Trophoblast cell (in vitro differentiated cells and primary cell): ENCODE results near the gene IGSF1.

Source experiments
- DNase-seq, 2 donors: peaks; one replicate each; pipeline ENCODE4 v3.0.0-alpha.2; 2016
- H2AFZ ChIP-seq: 2 replicates; pipeline ENCODE4 v1.6.1; 2013; ENCODE audit warnings: low read length, moderate library complexity, mild to moderate bottlenecking; ENCODE audit not compliant: insufficient read depth, poor library complexity
- H2AK5ac ChIP-seq: 2 replicates; pipeline ENCODE4 v1.6.1; 2013; ENCODE audit warnings: mild to moderate bottlenecking, low read length
- H2BK120ac ChIP-seq: 2 replicates; pipeline ENCODE4 v1.6.1; 2013; ENCODE audit warnings: low read length, mild to moderate bottlenecking, moderate library complexity; ENCODE audit not compliant: insufficient read depth, poor library complexity
- H2BK12ac ChIP-seq: 2 replicates; pipeline ENCODE4 v1.6.1; 2013; ENCODE audit warnings: mild to moderate bottlenecking, low read length, moderate library complexity
- H2BK5ac ChIP-seq: 2 replicates; pipeline ENCODE4 v1.6.1; 2013; ENCODE audit warnings: low read length, low read depth, moderate library complexity, mild to moderate bottlenecking; ENCODE audit not compliant: poor library complexity
- H3K14ac ChIP-seq: 2 replicates; pipeline ENCODE4 v1.6.1; 2013; ENCODE audit warnings: mild to moderate bottlenecking, low read length
- H3K18ac ChIP-seq: 2 replicates; pipeline ENCODE4 v1.6.1; 2013; ENCODE audit warnings: mild to moderate bottlenecking, low read length
- H3K23ac ChIP-seq: 2 replicates; pipeline ENCODE4 v1.6.1; 2013; ENCODE audit warnings: low read length
- H3K27ac ChIP-seq: 2 replicates; pipeline ENCODE4 v1.5.1; 2013; ENCODE audit warnings: low read depth, mild to moderate bottlenecking, inconsistent platforms, low read length, moderate library complexity
- H3K27me3 ChIP-seq: 2 replicates; pipeline ENCODE4 v1.6.1; 2013; ENCODE audit warnings: inconsistent platforms, mild to moderate bottlenecking, low read length, moderate library complexity; ENCODE audit not compliant: insufficient read depth
- H3K36me3 ChIP-seq, 2 experiments: 1 replicate in 1 of 2; 2 replicates in 1 of 2; pipeline ENCODE4 v1.6.1; 2013; ENCODE audit warnings: low read length in 2 of 2, mild to moderate bottlenecking in 2 of 2, moderate library complexity in 1 of 2; ENCODE audit not compliant: insufficient read depth in 2 of 2, control insufficient read depth in 1 of 2
- H3K4ac ChIP-seq: 2 replicates; pipeline ENCODE4 v1.6.1; 2013; ENCODE audit warnings: low read depth, mild to moderate bottlenecking, low read length, moderate library complexity
- H3K4me1 ChIP-seq, 2 experiments: 1 replicate in 1 of 2; 2 replicates in 1 of 2; pipeline ENCODE4 v1.6.1; 2013; ENCODE audit warnings: low read length in 2 of 2, mild to moderate bottlenecking in 2 of 2, moderate library complexity in 1 of 2; ENCODE audit not compliant: insufficient read depth in 2 of 2, control insufficient read depth in 1 of 2
- H3K4me2 ChIP-seq: 2 replicates; pipeline ENCODE4 v1.6.1; 2013; ENCODE audit warnings: inconsistent platforms, mild to moderate bottlenecking, low read length, moderate library complexity
- H3K4me3 ChIP-seq: 2 replicates; pipeline ENCODE4 v1.5.1; 2013; ENCODE audit warnings: mild to moderate bottlenecking, low read depth, low read length, inconsistent platforms
- H3K79me1 ChIP-seq: one replicate; pipeline ENCODE4 v1.6.1; 2013; ENCODE audit warnings: low read length
- H3K79me2 ChIP-seq: 2 replicates; pipeline ENCODE4 v1.6.1; 2013; ENCODE audit warnings: low read length, mild to moderate bottlenecking; ENCODE audit not compliant: control insufficient read depth, insufficient read depth, poor library complexity
- H3K9ac ChIP-seq: 2 replicates; pipeline ENCODE4 v1.6.1; 2013; ENCODE audit warnings: mild to moderate bottlenecking, low read length
- H3K9me3 ChIP-seq: 2 replicates; pipeline ENCODE4 v1.6.1; 2013; ENCODE audit warnings: low read depth, mild to moderate bottlenecking, control low read depth, inconsistent platforms, low read length; ENCODE audit not compliant: insufficient read depth
- H4K12ac ChIP-seq: 2 replicates; pipeline ENCODE4 v1.6.1; 2013; ENCODE audit warnings: low read depth, mild to moderate bottlenecking, low read length, moderate library complexity
- H4K8ac ChIP-seq: 2 replicates; pipeline ENCODE4 v1.6.1; 2013; ENCODE audit warnings: low read depth, mild to moderate bottlenecking, low read length, moderate library complexity
- H4K91ac ChIP-seq: one replicate; pipeline ENCODE4 v1.6.1; 2013; ENCODE audit warnings: low read depth, mild to moderate bottlenecking, low read length, moderate library complexity
- WGBS: extraction: QIAGEN DNeasy Blood & Tissue Kit; methylation state at CpG from one replicate; pipeline ENCODE4 v1.1.7; 2013; ENCODE audit warnings: missing lambda C conversion rate; ENCODE audit not compliant: insufficient read length, insufficient coverage; ENCODE audit errors: extremely low coverage; 5-methylcytosine and 5-hydroxymethylcytosine counted together

The IGSF1 gene

GRCh38 chrX:131273011-131273410 lies 16.1 kb downstream of the IGSF1 start:
- H4K91ac ChIP-seq, result no peak overlapping the region
- H2BK120ac ChIP-seq, result no peak overlapping the region
- H4K8ac ChIP-seq, result no peak overlapping the region
- H2AFZ ChIP-seq, result no peak overlapping the region
- H2AK5ac ChIP-seq, result no peak overlapping the region
- no peaks in the 10 kb centered on the region for H3K36me3 ChIP-seq
- H3K18ac ChIP-seq, result no peak overlapping the region
- no peak overlapping the region for H3K14ac ChIP-seq
- no peak overlapping the region for H2BK5ac ChIP-seq
- no peaks in the 10 kb centered on the region for H3K27me3 ChIP-seq
- H3K27ac ChIP-seq, result no peak overlapping the region
- no peak overlapping the region for H4K12ac ChIP-seq
- no peak overlapping the region for H3K4me2 ChIP-seq
- no peaks in the 10 kb centered on the region for H3K9me3 ChIP-seq
- H3K79me1 ChIP-seq, result no peaks in the 10 kb centered on the region
- H3K4ac ChIP-seq, result no peak overlapping the region
- H3K79me2 ChIP-seq, result no peaks in the 10 kb centered on the region
- DNase-seq, result no peak
- H3K4me3 ChIP-seq, result no peak overlapping the region
- WGBS, result no CpG with 5 or more reads among the region's 5 CpGs
- no peak overlapping the region for H3K23ac ChIP-seq
- H3K4me1 ChIP-seq, result no peaks in the 10 kb centered on the region
- no peak overlapping the region for H2BK12ac ChIP-seq
- no peak overlapping the region for H3K9ac ChIP-seq

- WGBS, result no CpG with 5 or more reads among the region's 3 CpGs
These were observed 17.3 kb downstream of the IGSF1 start for GRCh38 chrX:131271826-131272225.

DNA sequence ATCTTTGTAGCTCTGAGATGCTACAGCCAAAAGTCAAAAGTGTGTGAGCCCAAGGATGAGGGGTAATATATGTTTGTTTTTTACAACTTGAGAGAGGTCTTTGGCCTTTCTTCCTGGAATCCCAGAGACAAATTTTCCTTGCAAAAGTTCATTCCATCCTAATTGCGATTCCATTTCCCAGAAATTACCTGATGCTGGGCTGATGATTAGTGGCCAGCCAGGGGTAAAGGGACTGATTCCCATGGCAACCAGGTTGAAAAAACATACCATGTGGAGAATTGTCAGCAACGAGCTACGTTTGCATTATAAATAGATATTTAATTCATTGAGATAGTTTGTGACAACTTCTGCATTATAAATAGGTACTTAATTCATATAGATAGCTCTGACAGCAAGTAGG lies 17.8 kb downstream of the IGSF1 start:
- H2AK5ac ChIP-seq, result no peak overlapping the region
- H3K9me3 ChIP-seq, result no peaks in the 10 kb centered on the region

More at GRCh38 chrX:131271826-131272225, 17.3 kb downstream of the IGSF1 start:
- H3K9ac ChIP-seq, result no peak overlapping the region
- H2BK120ac ChIP-seq, result no peak overlapping the region
- DNase-seq, result no peak
- H3K23ac ChIP-seq, result no peak overlapping the region
- H3K27me3 ChIP-seq, result no peaks in the 10 kb centered on the region
- H2BK5ac ChIP-seq, result no peak overlapping the region
- H3K18ac ChIP-seq, result no peak overlapping the region
- no peak overlapping the region for H3K4me3 ChIP-seq
- H2AK5ac ChIP-seq, result no peak overlapping the region
- no peak overlapping the region for H3K4me2 ChIP-seq
- H3K27ac ChIP-seq, result no peak overlapping the region
- no peak overlapping the region for H4K12ac ChIP-seq
- H3K14ac ChIP-seq, result no peak overlapping the region
- no peaks in the 10 kb centered on the region for H3K79me2 ChIP-seq
- no peak overlapping the region for H2AFZ ChIP-seq
- no peak overlapping the region for H3K4ac ChIP-seq
- H3K79me1 ChIP-seq, result no peaks in the 10 kb centered on the region
- H4K8ac ChIP-seq, result no peak overlapping the region
- no peak overlapping the region for H2BK12ac ChIP-seq
- no peaks in the 10 kb centered on the region for H3K4me1 ChIP-seq
- H3K36me3 ChIP-seq, result no peaks in the 10 kb centered on the region
- no peaks in the 10 kb centered on the region for H3K9me3 ChIP-seq
- no peak overlapping the region for H4K91ac ChIP-seq

GRCh38 chrX:131270080-131270479 lies 19.0 kb downstream of the IGSF1 start:
- H3K79me1 ChIP-seq, result no peaks in the 10 kb centered on the region
- no peak overlapping the region for H2BK5ac ChIP-seq
- H3K27ac ChIP-seq, result no peak overlapping the region
- no peak overlapping the region for H3K14ac ChIP-seq
- H2AFZ ChIP-seq, result no peak overlapping the region
- H3K9ac ChIP-seq, result no peak overlapping the region
- H4K12ac ChIP-seq, result no peak overlapping the region
- no peak overlapping the region for H3K18ac ChIP-seq
- H2AK5ac ChIP-seq, result no peak overlapping the region
- H3K79me2 ChIP-seq, result no peaks in the 10 kb centered on the region
- no peaks in the 10 kb centered on the region for H3K27me3 ChIP-seq
- no peak overlapping the region for H2BK120ac ChIP-seq
- no peak overlapping the region for H2BK12ac ChIP-seq
- no peak overlapping the region for H3K23ac ChIP-seq
- DNase-seq, result no peak
- no CpG with 5 or more reads among the region's 1 CpG for WGBS
- no peaks in the 10 kb centered on the region for H3K4me1 ChIP-seq
- no peak overlapping the region for H3K4ac ChIP-seq
- no peaks in the 10 kb centered on the region for H3K9me3 ChIP-seq
- no peak overlapping the region for H4K91ac ChIP-seq
- no peak overlapping the region for H4K8ac ChIP-seq
- H3K36me3 ChIP-seq, result no peaks in the 10 kb centered on the region
- no peak overlapping the region for H3K4me2 ChIP-seq
- H3K4me3 ChIP-seq, result no peak overlapping the region

More for the DNA sequence above, 17.8 kb downstream of the IGSF1 start:
- H3K27ac ChIP-seq, result no peak overlapping the region
- no peak for DNase-seq
- no peak overlapping the region for H3K4me2 ChIP-seq
- H4K12ac ChIP-seq, result no peak overlapping the region
- H3K79me1 ChIP-seq, result no peaks in the 10 kb centered on the region
- no peak overlapping the region for H3K14ac ChIP-seq
- H2AFZ ChIP-seq, result no peak overlapping the region
- no peak overlapping the region for H4K91ac ChIP-seq
- H3K79me2 ChIP-seq, result no peaks in the 10 kb centered on the region
- no peak overlapping the region for H2BK5ac ChIP-seq
- H3K4me1 ChIP-seq, result no peaks in the 10 kb centered on the region
- H2BK120ac ChIP-seq, result no peak overlapping the region
- no peak overlapping the region for H3K4me3 ChIP-seq
- no peak overlapping the region for H3K23ac ChIP-seq
- no peak overlapping the region for H4K8ac ChIP-seq
- no peak overlapping the region for H3K4ac ChIP-seq
- no peak overlapping the region for H2BK12ac ChIP-seq
- WGBS, result no CpG with 5 or more reads among the region's 3 CpGs
- no peak overlapping the region for H3K18ac ChIP-seq
- no peaks in the 10 kb centered on the region for H3K27me3 ChIP-seq
- H3K9ac ChIP-seq, result no peak overlapping the region
- H3K36me3 ChIP-seq, result no peaks in the 10 kb centered on the region
